Renal pelvis (tissue), 4 donors: ENCODE measurements around the gene FOXP1. TPM values are rescaled to one million over a fixed set of nuclear protein-coding genes. Genes with fewer than 3 reads are reported as not detected.
"Not testable (repeated sequence)": the region's sequence is repeated elsewhere in the genome, so short reads cannot be mapped to it uniquely, and the experiment has no call there.

Source experiments
- DNase-seq: peaks from one replicate; pipeline ENCODE4 v3.0.0-alpha.2; 2013
- polyA plus RNA-seq, 3 donors: library from polyadenylated mRNA; unstranded; fragments of 120-200 nt; gene quantifications; one replicate each; pipeline ENCODE4 v1.2.1, GENCODE V29; 2013; ENCODE audit not compliant: insufficient read length in 3 of 3

FOXP1 gene
- polyA plus RNA-seq, 3 donors: 33.6 to 43.2 (median 40.6) TPM

GRCh38 chr3:71453822-71454511 is 129.6 kb downstream of the FOXP1 start:
- DNase-seq: no peak

GRCh38 chr3:71453319-71453718 is 130.2 kb downstream of the FOXP1 start:
- DNase-seq: no peak

- no peak for DNase-seq
These were observed 131.7 kb downstream of the FOXP1 start for GRCh38 chr3:71451812-71452211.

GRCh38 chr3:71451060-71451459 is 132.5 kb downstream of the FOXP1 start:
- no peak for DNase-seq

- no peak for DNase-seq
These were observed 133.4 kb downstream of the FOXP1 start for GRCh38 chr3:71450162-71450561.

- DNase-seq: no peak
These were observed 135.7 kb downstream of the FOXP1 start for GRCh38 chr3:71447803-71448202.

GRCh38 chr3:71447197-71447596 is 136.3 kb downstream of the FOXP1 start:
- DNase-seq: no peak

GRCh38 chr3:71446734-71447133 is 136.8 kb downstream of the FOXP1 start:
- DNase-seq: no peak

- DNase-seq: no peak
These were observed 137.3 kb downstream of the FOXP1 start for GRCh38 chr3:71446260-71446659.

- no peak for DNase-seq
These were observed 138.7 kb downstream of the FOXP1 start for GRCh38 chr3:71444861-71445259.

GRCh38 chr3:71444028-71444860 is 139.3 kb downstream of the FOXP1 start:
- no peak for DNase-seq

- DNase-seq: no peak
These were observed 140.2 kb downstream of the FOXP1 start for GRCh38 chr3:71443332-71443731.

GRCh38 chr3:71442652-71443042 is 140.9 kb downstream of the FOXP1 start:
- DNase-seq: no peak

- DNase-seq: no peak
These were observed 141.4 kb downstream of the FOXP1 start for GRCh38 chr3:71441925-71442651.

- no peak for DNase-seq
These were observed 142.2 kb downstream of the FOXP1 start for GRCh38 chr3:71441217-71441924.

- DNase-seq: no peak
These were observed 144.6 kb downstream of the FOXP1 start for GRCh38 chr3:71438904-71439303.

- no peak for DNase-seq
These were observed 145.3 kb downstream of the FOXP1 start for GRCh38 chr3:71438071-71438685.

GRCh38 chr3:71436337-71436736 is 147.2 kb downstream of the FOXP1 start:
- DNase-seq: no peak

- DNase-seq: not testable (repeated sequence)
These were observed 147.7 kb downstream of the FOXP1 start for GRCh38 chr3:71435836-71436235.

GRCh38 chr3:71433631-71434030 is 149.9 kb downstream of the FOXP1 start:
- no peak for DNase-seq
